ENCODE measurements around the gene ZMIZ1.

The ZMIZ1 gene

GRCh38 chr10:79289801-79290200 lies 221.0 kb downstream of the ZMIZ1 start:
- H3K4me3 ChIP-seq, result no peak overlapping the region
- H3K27ac ChIP-seq, result peak overlapping the region in 15 of 21 experiments; percentile 9 to 95 (median 66)

GRCh38 chr10:79292026-79292766 lies 223.4 kb downstream of the ZMIZ1 start:
- Histone ChIP-seq H3K4me3 (no peak overlapping the region), H3K27ac (peak overlapping the region in 16 of 21 experiments; percentile 42 to 83 (median 76))

- no peak overlapping the region for H3K4me3 ChIP-seq
- peak overlapping the region; percentile 7 to 83 (median 75) for H3K27ac ChIP-seq
These were observed 224.4 kb downstream of the ZMIZ1 start for GRCh38 chr10:79292891-79293746.

- Histone ChIP-seq H3K27ac (peak overlapping the region in 20 of 21 experiments; percentile 7 to 83 (median 76)), H3K4me3 (no peak overlapping the region)
These were observed 225.2 kb downstream of the ZMIZ1 start for GRCh38 chr10:79293841-79294581.

GRCh38 chr10:79295563-79295962 lies 226.8 kb downstream of the ZMIZ1 start:
- H3K27ac ChIP-seq, result peak overlapping the region in 16 of 21 experiments; percentile 24 to 83 (median 71)
- H3K4me3 ChIP-seq, result no peak overlapping the region

GRCh38 chr10:79296431-79296830 lies 227.7 kb downstream of the ZMIZ1 start:
- Histone ChIP-seq H3K4me3 (no peak overlapping the region), H3K27ac (peak overlapping the region in 13 of 21 experiments; percentile 6 to 83 (median 61))

- Histone ChIP-seq H3K27ac (peak overlapping the region in 19 of 21 experiments; percentile 17 to 79 (median 60)), H3K4me3 (no peak overlapping the region)
These were observed 229.9 kb downstream of the ZMIZ1 start for GRCh38 chr10:79298403-79299244.

GRCh38 chr10:79299397-79300241 lies 230.9 kb downstream of the ZMIZ1 start:
- Histone ChIP-seq H3K4me3 (no peak overlapping the region), H3K27ac (peak overlapping the region in 15 of 21 experiments; percentile 17 to 79 (median 51))

- H3K4me3 ChIP-seq, result no peak overlapping the region
These were observed 231.9 kb downstream of the ZMIZ1 start for GRCh38 chr10:79300711-79301110.

GRCh38 chr10:79301754-79302530 lies 233.2 kb downstream of the ZMIZ1 start:
- no peak overlapping the region for H3K4me3 ChIP-seq
- peak overlapping the region in 1 of 21 experiments; percentile 11 for H3K27ac ChIP-seq

More at GRCh38 chr10:79300711-79301110, 231.9 kb downstream of the ZMIZ1 start:
- H3K27ac ChIP-seq, result peak overlapping the region in 2 of 21 experiments; percentile 15 to 79

- no peak overlapping the region for H3K27ac ChIP-seq
- no peak overlapping the region for H3K4me3 ChIP-seq
These were observed 235.1 kb downstream of the ZMIZ1 start for GRCh38 chr10:79303631-79304478.

GRCh38 chr10:79304479-79305087 lies 235.8 kb downstream of the ZMIZ1 start:
- no peak overlapping the region for H3K27ac ChIP-seq

GRCh38 chr10:79305515-79305914 lies 236.7 kb downstream of the ZMIZ1 start:
- H3K27ac ChIP-seq, result peak overlapping the region in 3 of 21 experiments; percentile 11 to 37 (median 15)
- no peak overlapping the region for H3K4me3 ChIP-seq

More at GRCh38 chr10:79304479-79305087, 235.8 kb downstream of the ZMIZ1 start:
- no peak overlapping the region for H3K4me3 ChIP-seq

GRCh38 chr10:79305988-79306387 lies 237.2 kb downstream of the ZMIZ1 start:
- H3K4me3 ChIP-seq, result no peak overlapping the region
- H3K27ac ChIP-seq, result peak overlapping the region in 2 of 21 experiments; percentile 11 to 37

GRCh38 chr10:79306644-79307220 lies 238.0 kb downstream of the ZMIZ1 start:
- H3K4me3 ChIP-seq, result no peak overlapping the region
- peak overlapping the region in 1 of 21 experiments; percentile 24 for H3K27ac ChIP-seq
